HEK293 (cell line): Measurements from ENCODE around the gene NRP1.

Experiments
- BCL11A ChIP-seq: fragments of 450-650 bp; formaldehyde crosslinking; IDR thresholded peaks from 2 replicates; pipeline ENCODE4 v1.5.1; 2016; ENCODE audit warnings: low read depth, missing biosample characterization, missing genetic modification characterization
- FEZF1 ChIP-seq: fragments of 450-650 bp; formaldehyde crosslinking; IDR thresholded peaks from 2 replicates; pipeline ENCODE4 v1.5.1; 2016; ENCODE audit warnings: missing biosample characterization, missing genetic modification characterization
- KLF8 ChIP-seq: fragments of 450-650 bp; formaldehyde crosslinking; IDR thresholded peaks from 2 replicates; pipeline ENCODE4 v1.5.1; 2016; ENCODE audit warnings: missing biosample characterization, missing genetic modification characterization
- MEIS1 ChIP-seq: sonication (generic); formaldehyde crosslinking; IDR thresholded peaks from 2 replicates; pipeline ENCODE4 v1.8.1; 2022; ENCODE audit warnings: missing genetic modification reagents, mild to moderate bottlenecking, borderline replicate concordance
- SP2 ChIP-seq: fragments of 450-650 bp; formaldehyde crosslinking; IDR thresholded peaks from 2 replicates; pipeline ENCODE4 v1.5.1; 2016; ENCODE audit warnings: missing biosample characterization, missing genetic modification characterization
- SP7 ChIP-seq: fragments of 450-650 bp; formaldehyde crosslinking; IDR thresholded peaks from 2 replicates; pipeline ENCODE4 v1.5.1; 2016; ENCODE audit warnings: missing biosample characterization, missing genetic modification characterization
- ZNF239 ChIP-seq: fragments of 450-650 bp; formaldehyde crosslinking; IDR thresholded peaks from 2 replicates; pipeline ENCODE4 v1.5.1; 2016; ENCODE audit warnings: missing biosample characterization, missing genetic modification characterization
- ZNF266 ChIP-seq: fragments of 450-650 bp; formaldehyde crosslinking; IDR thresholded peaks from 2 replicates; pipeline ENCODE4 v1.5.1; 2016; ENCODE audit warnings: missing biosample characterization, missing genetic modification characterization, low read depth
- ZNF354C ChIP-seq: fragments of 450-650 bp; formaldehyde crosslinking; IDR thresholded peaks from 2 replicates; pipeline ENCODE4 v1.5.1; 2016; ENCODE audit warnings: missing biosample characterization, missing genetic modification characterization, low read depth, borderline replicate concordance
- ZNF394 ChIP-seq: fragments of 450-650 bp; formaldehyde crosslinking; IDR thresholded peaks from 2 replicates; pipeline ENCODE4 v1.5.1; 2016; ENCODE audit warnings: missing biosample characterization, missing genetic modification characterization, mild to moderate bottlenecking, moderate library complexity, borderline replicate concordance
- ZNF433 ChIP-seq: fragments of 450-650 bp; formaldehyde crosslinking; IDR thresholded peaks from 2 replicates; pipeline ENCODE4 v1.5.1; 2016; ENCODE audit warnings: missing biosample characterization, missing genetic modification characterization, low read depth
- ZNF530 ChIP-seq: fragments of 450-650 bp; formaldehyde crosslinking; IDR thresholded peaks from 2 replicates; pipeline ENCODE4 v1.5.1; 2016; ENCODE audit warnings: low read depth, missing biosample characterization, missing genetic modification characterization
- ZNF571 ChIP-seq: fragments of 450-650 bp; formaldehyde crosslinking; IDR thresholded peaks from 2 replicates; pipeline ENCODE4 v1.5.0; 2017; ENCODE audit warnings: missing biosample characterization, missing genetic modification characterization
- ZNF654 ChIP-seq: fragments of 450-650 bp; formaldehyde crosslinking; IDR thresholded peaks from 2 replicates; pipeline ENCODE4 v1.5.1; 2016; ENCODE audit warnings: low read depth, missing biosample characterization, missing genetic modification characterization
- ZXDB ChIP-seq: fragments of 450-650 bp; formaldehyde crosslinking; IDR thresholded peaks from 2 replicates; pipeline ENCODE4 v1.5.1; 2016; ENCODE audit warnings: missing biosample characterization, missing genetic modification characterization
- TF ChIP-seq, protein P1 (sequence below): fragments of 450-650 bp; formaldehyde crosslinking; IDR thresholded peaks from 2 replicates; pipeline ENCODE4 v1.5.1; 2017; ENCODE audit warnings: missing biosample characterization, missing genetic modification characterization
- TF ChIP-seq, protein P2 (sequence below): fragments of 450-650 bp; formaldehyde crosslinking; IDR thresholded peaks from 2 replicates; pipeline ENCODE4 v1.5.1; 2017; ENCODE audit warnings: missing biosample characterization, missing genetic modification characterization
- TF ChIP-seq, protein P3 (sequence below): fragments of 450-650 bp; formaldehyde crosslinking; IDR thresholded peaks from 2 replicates; pipeline ENCODE4 v1.5.1; 2016; ENCODE audit warnings: missing biosample characterization, missing genetic modification characterization
- TF ChIP-seq, protein P4 (sequence below): fragments of 450-650 bp; formaldehyde crosslinking; IDR thresholded peaks from 2 replicates; pipeline ENCODE4 v1.5.1; 2016; ENCODE audit warnings: missing biosample characterization, missing genetic modification characterization, low read depth
- TF ChIP-seq, protein P5 (sequence below): fragments of 450-650 bp; formaldehyde crosslinking; IDR thresholded peaks from 2 replicates; pipeline ENCODE4 v1.5.0; 2017; ENCODE audit warnings: missing biosample characterization, missing genetic modification characterization, borderline replicate concordance
- TF ChIP-seq, protein P6 (sequence below): fragments of 450-650 bp; formaldehyde crosslinking; IDR thresholded peaks from 2 replicates; pipeline ENCODE4 v1.5.1; 2016; ENCODE audit warnings: missing biosample characterization, missing genetic modification characterization

Gene NRP1

DNA sequence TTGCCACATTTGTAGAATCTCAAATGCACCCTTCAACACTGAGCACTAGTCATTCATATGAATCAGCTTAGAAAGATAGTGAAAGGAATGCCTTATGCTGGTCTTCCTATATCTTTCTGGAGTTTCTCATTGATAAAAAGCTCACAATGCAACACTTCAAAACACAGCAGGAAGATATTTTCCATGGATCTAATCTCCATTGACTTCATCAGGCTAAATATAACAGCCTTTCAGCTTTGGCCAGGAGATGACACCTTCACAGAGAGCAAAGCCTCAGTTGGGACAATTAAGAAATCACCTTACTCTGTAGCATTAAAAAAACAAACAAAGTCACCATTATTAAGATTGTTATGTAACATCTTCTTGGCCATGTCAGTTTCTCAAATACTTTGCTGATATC, 6.7 kb downstream of the NRP1 start (continued):
- TF ChIP-seq ZNF530 (tag by site-specific recombination) (no peak), ZNF571 (tag by site-specific recombination) (no peak), ZNF394 (tag by site-specific recombination) (no peak), ZNF266 (tag by site-specific recombination) (no peak), FEZF1 (tag by site-specific recombination) (0 out of 2 replicates have a peak, but pooled peaks have one; percentile 22), ZNF354C (tag by site-specific recombination) (no peak), ZNF239 (tag by site-specific recombination) (no peak), BCL11A (no peak), KLF8 (tag by site-specific recombination) (no peak), SP2 (tag by site-specific recombination) (no peak), ZXDB (0 out of 2 replicates have a peak, but pooled peaks have one; percentile 41), ZNF433 (tag by site-specific recombination) (no peak), SP7 (tag by site-specific recombination) (no peak), ZNF654 (tag by site-specific recombination) (peak; percentile 53), MEIS1 (CRISPR knock-in tag) (no peak)
- TF ChIP-seq, protein P1, sequence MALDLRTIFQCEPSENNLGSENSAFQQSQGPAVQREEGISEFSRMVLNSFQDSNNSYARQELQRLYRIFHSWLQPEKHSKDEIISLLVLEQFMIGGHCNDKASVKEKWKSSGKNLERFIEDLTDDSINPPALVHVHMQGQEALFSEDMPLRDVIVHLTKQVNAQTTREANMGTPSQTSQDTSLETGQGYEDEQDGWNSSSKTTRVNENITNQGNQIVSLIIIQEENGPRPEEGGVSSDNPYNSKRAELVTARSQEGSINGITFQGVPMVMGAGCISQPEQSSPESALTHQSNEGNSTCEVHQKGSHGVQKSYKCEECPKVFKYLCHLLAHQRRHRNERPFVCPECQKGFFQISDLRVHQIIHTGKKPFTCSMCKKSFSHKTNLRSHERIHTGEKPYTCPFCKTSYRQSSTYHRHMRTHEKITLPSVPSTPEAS (tag by site-specific recombination), result no peak
- TF ChIP-seq, protein P2, sequence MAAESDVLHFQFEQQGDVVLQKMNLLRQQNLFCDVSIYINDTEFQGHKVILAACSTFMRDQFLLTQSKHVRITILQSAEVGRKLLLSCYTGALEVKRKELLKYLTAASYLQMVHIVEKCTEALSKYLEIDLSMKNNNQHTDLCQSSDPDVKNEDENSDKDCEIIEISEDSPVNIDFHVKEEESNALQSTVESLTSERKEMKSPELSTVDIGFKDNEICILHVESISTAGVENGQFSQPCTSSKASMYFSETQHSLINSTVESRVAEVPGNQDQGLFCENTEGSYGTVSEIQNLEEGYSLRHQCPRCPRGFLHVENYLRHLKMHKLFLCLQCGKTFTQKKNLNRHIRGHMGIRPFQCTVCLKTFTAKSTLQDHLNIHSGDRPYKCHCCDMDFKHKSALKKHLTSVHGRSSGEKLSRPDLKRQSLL, result no peak
- TF ChIP-seq, protein P3, sequence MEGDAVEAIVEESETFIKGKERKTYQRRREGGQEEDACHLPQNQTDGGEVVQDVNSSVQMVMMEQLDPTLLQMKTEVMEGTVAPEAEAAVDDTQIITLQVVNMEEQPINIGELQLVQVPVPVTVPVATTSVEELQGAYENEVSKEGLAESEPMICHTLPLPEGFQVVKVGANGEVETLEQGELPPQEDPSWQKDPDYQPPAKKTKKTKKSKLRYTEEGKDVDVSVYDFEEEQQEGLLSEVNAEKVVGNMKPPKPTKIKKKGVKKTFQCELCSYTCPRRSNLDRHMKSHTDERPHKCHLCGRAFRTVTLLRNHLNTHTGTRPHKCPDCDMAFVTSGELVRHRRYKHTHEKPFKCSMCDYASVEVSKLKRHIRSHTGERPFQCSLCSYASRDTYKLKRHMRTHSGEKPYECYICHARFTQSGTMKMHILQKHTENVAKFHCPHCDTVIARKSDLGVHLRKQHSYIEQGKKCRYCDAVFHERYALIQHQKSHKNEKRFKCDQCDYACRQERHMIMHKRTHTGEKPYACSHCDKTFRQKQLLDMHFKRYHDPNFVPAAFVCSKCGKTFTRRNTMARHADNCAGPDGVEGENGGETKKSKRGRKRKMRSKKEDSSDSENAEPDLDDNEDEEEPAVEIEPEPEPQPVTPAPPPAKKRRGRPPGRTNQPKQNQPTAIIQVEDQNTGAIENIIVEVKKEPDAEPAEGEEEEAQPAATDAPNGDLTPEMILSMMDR, result 0 out of 2 replicates have a peak, but pooled peaks have one; percentile 16
- TF ChIP-seq, protein P4, sequence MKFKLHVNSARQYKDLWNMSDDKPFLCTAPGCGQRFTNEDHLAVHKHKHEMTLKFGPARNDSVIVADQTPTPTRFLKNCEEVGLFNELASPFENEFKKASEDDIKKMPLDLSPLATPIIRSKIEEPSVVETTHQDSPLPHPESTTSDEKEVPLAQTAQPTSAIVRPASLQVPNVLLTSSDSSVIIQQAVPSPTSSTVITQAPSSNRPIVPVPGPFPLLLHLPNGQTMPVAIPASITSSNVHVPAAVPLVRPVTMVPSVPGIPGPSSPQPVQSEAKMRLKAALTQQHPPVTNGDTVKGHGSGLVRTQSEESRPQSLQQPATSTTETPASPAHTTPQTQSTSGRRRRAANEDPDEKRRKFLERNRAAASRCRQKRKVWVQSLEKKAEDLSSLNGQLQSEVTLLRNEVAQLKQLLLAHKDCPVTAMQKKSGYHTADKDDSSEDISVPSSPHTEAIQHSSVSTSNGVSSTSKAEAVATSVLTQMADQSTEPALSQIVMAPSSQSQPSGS (tag by site-specific recombination), result no peak
- TF ChIP-seq, protein P5, sequence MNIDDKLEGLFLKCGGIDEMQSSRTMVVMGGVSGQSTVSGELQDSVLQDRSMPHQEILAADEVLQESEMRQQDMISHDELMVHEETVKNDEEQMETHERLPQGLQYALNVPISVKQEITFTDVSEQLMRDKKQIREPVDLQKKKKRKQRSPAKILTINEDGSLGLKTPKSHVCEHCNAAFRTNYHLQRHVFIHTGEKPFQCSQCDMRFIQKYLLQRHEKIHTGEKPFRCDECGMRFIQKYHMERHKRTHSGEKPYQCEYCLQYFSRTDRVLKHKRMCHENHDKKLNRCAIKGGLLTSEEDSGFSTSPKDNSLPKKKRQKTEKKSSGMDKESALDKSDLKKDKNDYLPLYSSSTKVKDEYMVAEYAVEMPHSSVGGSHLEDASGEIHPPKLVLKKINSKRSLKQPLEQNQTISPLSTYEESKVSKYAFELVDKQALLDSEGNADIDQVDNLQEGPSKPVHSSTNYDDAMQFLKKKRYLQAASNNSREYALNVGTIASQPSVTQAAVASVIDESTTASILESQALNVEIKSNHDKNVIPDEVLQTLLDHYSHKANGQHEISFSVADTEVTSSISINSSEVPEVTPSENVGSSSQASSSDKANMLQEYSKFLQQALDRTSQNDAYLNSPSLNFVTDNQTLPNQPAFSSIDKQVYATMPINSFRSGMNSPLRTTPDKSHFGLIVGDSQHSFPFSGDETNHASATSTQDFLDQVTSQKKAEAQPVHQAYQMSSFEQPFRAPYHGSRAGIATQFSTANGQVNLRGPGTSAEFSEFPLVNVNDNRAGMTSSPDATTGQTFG, result no peak
- TF ChIP-seq, protein P6, sequence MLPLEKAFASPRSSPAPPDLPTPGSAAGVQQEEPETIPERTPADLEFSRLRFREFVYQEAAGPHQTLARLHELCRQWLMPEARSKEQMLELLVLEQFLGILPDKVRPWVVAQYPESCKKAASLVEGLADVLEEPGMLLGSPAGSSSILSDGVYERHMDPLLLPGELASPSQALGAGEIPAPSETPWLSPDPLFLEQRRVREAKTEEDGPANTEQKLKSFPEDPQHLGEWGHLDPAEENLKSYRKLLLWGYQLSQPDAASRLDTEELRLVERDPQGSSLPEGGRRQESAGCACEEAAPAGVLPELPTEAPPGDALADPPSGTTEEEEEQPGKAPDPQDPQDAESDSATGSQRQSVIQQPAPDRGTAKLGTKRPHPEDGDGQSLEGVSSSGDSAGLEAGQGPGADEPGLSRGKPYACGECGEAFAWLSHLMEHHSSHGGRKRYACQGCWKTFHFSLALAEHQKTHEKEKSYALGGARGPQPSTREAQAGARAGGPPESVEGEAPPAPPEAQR (tag by site-specific recombination), result no peak
